ENCODE results near the gene SNX10.

The SNX10 gene

DNA sequence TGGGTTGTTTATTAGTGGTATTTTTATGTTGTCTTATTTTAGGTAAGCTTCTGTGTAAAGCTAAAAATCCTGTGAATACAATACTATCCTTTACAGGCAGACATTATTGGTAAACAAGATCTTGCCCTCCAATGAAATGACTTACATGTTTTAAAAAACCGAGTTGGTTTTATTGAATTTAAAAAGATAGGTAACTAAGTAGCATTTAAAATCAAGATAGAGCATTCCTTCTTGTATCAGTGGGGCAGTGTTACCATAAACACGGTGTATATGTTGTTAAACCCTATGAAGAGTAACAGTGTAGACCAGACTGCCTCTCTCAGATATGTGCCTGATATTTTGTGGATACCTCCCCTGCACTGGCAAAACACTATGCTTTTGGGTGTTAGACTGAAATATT, 81.0 kb downstream of the SNX10 start:
- no peak for DNase-seq

DNA sequence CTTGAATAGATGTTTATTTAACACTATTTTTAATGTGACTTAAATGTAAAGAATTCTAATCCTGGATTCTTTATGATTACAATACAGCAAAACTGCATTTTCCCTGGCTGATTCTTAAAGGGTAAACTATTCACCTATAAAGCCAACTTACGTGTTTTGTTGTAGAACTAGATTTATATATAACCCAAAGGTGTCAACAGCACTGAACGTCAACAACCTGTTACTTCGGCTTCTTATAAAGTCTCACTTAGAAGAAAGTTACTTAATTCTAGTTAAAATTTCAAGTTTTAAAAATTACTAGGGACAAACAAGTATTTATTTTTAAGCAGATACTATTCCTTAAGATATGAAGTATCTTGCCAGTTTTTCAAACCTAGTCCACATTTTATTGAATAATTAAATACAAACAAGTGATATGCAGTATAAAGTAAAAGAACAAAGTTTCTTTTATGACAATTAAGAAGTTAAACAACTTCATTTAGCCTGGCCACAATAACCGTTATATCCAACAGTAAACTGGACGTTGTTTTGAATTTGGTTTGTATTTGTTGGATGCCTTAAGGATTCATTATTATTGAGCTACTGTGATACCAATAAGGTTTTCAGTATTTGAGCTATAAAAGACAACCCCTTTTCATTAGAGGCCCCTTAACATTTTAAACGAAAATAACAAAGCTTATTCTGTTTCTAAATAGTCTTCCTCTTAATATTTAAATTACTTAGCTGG, 83.1 kb downstream of the SNX10 start:
- DNase-seq: no peak

DNA sequence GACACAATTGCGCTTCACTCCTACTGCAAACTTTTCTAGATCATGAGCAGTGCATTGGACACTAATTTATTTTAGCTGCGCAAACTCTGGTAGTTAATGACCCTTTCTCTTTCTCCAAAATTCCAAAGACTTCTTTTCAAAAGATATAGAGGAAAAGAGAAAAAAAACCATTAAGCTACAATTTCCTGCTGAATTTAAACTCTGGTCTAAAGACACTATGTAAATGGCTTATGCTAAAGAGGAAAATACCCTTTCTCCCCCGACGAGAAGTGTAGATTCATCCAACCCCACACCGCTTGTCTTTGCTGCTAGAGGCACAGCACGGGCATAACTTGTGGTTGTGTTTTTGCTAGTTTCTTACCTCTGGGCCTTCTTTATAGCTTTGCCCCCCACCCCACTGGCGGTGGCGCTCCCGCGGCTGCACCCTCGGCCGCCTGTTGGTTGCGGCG, 84.1 kb downstream of the SNX10 start:
- DNase-seq: no peak

GRCh38 chr7:26376175-26376917, 84.7 kb downstream of the SNX10 start:
- no peak for DNase-seq

DNA sequence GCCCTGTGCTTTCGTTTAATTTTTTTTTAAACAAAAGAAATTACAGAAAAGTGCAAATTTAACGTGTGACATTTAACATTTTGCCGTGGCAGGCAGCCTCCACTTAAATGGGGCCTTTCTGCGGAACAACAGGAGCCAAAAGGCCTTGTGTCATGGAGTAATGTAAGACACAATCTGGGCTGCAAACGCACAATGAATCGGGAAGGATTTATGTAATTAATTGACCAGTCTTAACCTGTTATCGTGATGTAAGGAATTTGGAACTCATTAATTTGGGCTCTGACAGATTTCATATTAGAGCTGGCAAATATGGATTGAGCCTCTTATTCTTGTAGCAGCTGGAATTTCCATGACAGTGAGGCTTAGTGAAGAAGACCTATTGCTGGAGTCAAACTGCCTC, 86.4 kb downstream of the SNX10 start:
- no peak for DNase-seq

DNA sequence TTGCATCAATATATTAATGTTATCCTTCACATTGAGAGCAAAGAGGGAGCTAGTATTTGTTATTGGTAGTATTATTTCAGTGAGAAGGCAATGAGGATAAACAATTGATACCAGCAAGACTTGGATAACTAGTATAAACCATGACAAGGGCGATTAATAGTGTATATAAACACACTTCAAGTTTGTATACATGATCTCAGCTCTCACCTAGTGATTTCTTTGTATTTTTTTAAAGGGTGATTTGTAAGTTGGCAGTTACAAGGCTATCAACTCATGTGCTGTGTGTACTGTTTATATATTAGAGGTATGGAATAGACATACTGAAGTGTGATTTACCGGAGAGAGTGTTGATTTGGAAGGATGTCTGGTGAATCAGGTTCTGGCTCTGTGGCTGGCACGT, 88.0 kb downstream of the SNX10 start:
- no peak for DNase-seq

DNA sequence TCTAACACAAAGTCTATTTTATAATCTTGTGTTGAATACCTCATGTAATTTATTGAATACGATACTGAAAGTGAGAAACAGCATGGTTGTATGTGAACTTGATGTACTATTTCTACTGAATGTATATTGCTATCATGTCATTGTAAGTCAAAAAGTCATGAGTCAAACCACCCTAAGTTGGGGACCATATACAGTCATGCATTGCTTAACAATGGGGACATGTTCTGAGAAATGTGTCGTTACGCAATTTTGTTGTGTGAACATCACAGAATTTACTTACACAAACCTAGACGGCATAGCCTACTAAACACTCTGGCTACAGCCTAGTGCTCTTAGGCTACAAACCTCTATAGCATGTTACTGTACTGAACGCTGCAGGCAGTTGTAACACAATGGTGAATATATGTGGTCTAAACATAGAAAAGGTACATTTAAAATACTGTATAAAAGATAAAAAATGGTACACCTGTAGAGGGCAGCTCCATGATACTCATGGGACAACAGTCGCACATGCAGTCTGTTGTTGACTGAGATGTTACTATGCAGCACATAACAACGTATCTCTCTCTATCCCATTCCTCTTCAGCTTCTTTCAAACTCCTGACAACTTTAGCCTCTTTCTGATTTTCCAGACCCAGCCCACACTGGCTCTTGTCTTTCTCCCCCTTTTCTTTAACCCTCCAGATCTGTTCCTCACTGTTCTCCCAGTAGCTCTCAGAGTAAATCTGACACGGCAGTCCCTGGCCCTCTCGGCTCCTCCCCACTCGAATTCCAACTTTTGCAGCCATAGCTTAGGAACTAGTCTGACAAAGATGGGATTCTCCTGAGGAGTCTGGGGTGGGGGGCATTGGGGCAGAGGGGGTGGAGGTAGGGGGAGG, 90.1 kb downstream of the SNX10 start:
- DNase-seq: no peak

GRCh38 chr7:26385240-26385639, 93.6 kb downstream of the SNX10 start:
- DNase-seq: no peak

DNA sequence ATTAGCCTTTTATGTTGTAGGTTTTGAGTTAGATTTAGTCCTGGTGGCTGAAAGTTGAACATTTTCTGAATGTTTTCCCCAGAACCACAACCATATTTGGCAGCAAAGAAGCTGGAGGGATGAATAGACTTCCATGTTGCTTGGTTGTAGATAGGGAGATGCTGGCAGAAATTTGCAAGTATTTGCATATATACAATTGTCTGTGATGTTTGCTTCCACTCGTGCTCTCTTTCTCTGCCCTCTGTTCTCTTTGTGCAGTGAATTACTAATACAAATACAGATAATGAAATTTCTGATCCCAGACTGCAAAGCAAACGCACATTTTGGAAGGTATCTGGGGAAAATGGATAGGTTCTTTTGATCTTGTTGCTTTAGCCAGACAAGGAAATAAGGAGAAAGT, 96.1 kb downstream of the SNX10 start:
- no peak for DNase-seq

DNA sequence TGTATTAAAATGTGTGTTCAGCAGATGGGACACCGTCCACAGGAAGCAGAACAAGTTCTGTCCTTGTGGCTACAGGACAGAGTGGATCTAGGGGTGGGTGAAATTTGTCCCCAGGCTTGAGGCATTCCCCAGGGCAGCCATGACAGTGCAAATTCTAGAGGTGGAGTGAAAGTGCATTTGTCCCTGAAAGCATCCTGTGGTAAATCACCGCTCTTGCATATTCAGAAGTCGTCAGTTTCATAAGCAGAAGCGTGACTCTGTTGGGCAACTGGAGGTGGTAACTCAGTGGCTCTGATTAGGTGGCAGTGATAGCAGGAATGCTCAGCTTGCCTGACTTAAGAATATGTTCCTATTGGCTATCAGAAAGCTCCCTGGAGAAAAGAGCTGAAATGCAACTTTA, 96.6 kb downstream of the SNX10 start:
- DNase-seq: no peak

DNA sequence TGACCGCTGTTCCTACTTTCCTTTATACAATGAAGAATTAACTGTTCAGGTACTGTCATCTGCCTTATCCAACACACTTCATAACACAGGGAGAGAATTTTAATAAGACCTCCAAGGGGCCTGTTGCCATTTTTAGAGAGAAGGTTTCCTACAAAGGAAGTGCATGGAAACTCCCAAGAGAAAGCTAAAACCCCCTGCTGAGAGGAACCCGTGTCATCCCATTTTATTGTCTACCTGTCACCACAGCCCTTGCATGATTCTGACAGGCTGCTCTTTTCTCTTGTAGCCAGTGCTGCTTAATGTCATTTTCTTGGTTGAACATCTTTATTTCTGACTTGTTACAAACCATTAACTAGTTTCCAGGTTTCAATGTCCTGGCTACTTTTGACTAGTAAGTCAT, 98.4 kb downstream of the SNX10 start:
- DNase-seq: no peak

DNA sequence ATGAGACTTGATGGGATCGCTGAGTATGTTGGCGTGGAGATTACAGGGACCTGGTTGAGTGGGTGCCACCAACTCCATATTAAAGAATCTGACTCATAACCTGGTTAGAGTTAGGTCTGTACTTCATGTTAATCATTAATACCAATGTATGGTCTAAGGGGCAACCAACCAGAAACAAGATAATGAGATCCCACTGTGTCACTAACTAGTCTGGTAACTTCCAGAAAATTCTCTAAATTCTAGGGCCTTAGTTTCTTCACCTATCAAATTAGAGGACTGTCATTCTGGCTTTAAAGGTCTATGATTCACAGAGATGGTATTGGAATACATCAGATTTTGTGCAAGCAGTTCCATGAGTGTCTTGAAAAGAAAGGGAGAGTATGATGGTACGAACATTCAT, 102.2 kb downstream of the SNX10 start:
- no peak for DNase-seq

- no peak for DNase-seq
These were observed 105.7 kb downstream of the SNX10 start for GRCh38 chr7:26397332-26397731.

GRCh38 chr7:26397796-26398426, 106.2 kb downstream of the SNX10 start:
- no peak for DNase-seq

- DNase-seq: no peak
These were observed 106.7 kb downstream of the SNX10 start for GRCh38 chr7:26398427-26398755.

GRCh38 chr7:26398756-26399509, 107.3 kb downstream of the SNX10 start:
- no peak for DNase-seq

DNA sequence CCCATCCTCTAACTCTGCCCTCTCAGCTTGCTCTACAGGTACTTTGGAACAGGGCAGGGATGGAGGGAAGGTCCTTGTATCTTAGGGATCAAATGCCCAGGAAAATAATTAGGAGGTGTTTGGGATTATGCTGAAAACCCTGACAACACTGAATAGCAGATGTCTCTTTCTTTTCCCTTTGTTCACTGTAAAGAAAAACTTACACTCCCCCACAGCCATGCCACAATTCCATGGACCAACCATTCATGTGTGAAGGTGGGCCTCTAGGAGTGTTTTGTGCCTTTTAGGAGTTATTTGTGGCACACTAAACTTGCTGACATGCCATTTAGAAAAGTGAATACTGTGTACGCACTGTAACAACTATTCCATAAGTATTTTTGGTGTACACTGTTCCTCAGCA, 108.1 kb downstream of the SNX10 start:
- no peak for DNase-seq

GRCh38 chr7:26403640-26404039, 112.0 kb downstream of the SNX10 start:
- DNase-seq: no peak

DNA sequence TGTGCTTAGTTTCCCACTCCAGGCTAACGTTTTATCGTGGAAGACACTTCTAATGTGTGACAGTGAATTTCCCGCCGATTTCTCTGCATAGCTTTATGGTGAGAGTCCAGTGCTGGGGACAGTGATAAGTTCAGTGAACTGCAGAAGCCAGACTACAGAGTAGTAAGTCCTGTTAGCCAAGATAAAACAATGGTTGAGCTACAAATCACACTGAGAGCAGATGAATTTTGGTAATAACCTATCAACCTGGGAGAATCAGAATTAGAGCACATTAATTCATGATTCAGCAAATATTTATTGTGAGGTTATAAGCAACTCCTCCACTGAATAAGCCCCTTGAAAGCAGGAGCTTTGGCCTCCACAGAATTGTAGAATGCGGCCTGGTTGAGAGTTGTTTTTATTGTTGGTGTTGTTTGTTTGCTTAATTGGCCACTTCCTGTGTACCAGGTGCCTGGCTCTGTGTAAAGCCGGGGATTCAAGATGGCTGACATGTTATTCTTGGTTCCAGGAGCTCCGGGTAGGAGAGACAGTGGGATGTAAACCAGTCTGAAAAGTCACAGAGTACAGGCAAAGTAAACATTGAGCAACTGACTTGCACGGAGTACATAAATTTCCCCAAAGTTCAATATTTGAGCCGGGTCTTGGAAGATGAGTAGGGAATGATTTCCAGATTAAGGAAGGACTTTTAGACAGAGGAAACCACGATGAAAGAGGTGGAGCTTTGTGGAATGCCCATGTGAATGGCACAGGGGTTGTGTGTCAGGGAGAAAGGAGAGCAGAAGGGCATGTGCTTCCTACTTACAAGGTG, 112.7 kb downstream of the SNX10 start:
- DNase-seq: no peak

GRCh38 chr7:26406433-26406832, 114.8 kb downstream of the SNX10 start:
- no peak for DNase-seq
